Memory B cell (primary cell): ENCODE data around the gene SLCO2A1.

Experiments used
- ATAC-seq: fragments of 150-1000 bp; cut with Tn5 transposase; 2 replicates; pipeline ENCODE4 v1.10.0; 2021; ENCODE audit warnings: low read depth, mild to moderate bottlenecking, moderate library complexity
- DNase-seq, 2 donors: peaks; one replicate each; pipeline ENCODE4 v3.0.0; 2022; ENCODE audit warnings: low spot score in 2 of 2
- H3K27ac Mint-ChIP-seq: one replicate; pipeline ENCODE4 v1.8.0; 2022; ENCODE audit warnings: mild to moderate bottlenecking, moderate library complexity, mixed read lengths
- H3K27me3 Mint-ChIP-seq: one replicate; pipeline ENCODE4 v1.8.0; 2022; ENCODE audit warnings: mixed read lengths
- H3K36me3 Mint-ChIP-seq: one replicate; pipeline ENCODE4 v1.8.0; 2022; ENCODE audit warnings: mild to moderate bottlenecking, mixed read lengths
- H3K4me1 Mint-ChIP-seq: one replicate; pipeline ENCODE4 v1.8.0; 2022; ENCODE audit warnings: mixed read lengths
- H3K4me3 Mint-ChIP-seq: one replicate; pipeline ENCODE4 v1.8.0; 2022; ENCODE audit warnings: mild to moderate bottlenecking, moderate library complexity, mixed read lengths
- H3K9me3 Mint-ChIP-seq: one replicate; pipeline ENCODE4 v1.8.0; 2022; ENCODE audit warnings: mixed read lengths

SLCO2A1 gene

GRCh38 chr3:133882986-133883586, 146.6 kb downstream of the SLCO2A1 start:
- Mint-ChIP-seq H3K4me1 (peaks cover 2% of the 10 kb centered on the region), H3K27ac (no peak overlapping the region), H3K36me3 (no peaks in the 10 kb centered on the region), H3K27me3 (peaks cover 22% of the 10 kb centered on the region), H3K9me3 (peaks cover 4% of the 10 kb centered on the region), H3K4me3 (no peak overlapping the region)
- ATAC-seq = no peak
- no peak for DNase-seq

- Mint-ChIP-seq H3K36me3 (no peaks in the 10 kb centered on the region), H3K4me1 (no peaks in the 10 kb centered on the region), H3K9me3 (peaks cover 8% of the 10 kb centered on the region), H3K27ac (no peak overlapping the region), H3K27me3 (peaks cover 22% of the 10 kb centered on the region), H3K4me3 (no peak overlapping the region)
- ATAC-seq = no peak
- no peak for DNase-seq
Observed at GRCh38 chr3:133881939-133882825, 147.5 kb downstream of the SLCO2A1 start.

GRCh38 chr3:133881492-133881891, 148.2 kb downstream of the SLCO2A1 start:
- Mint-ChIP-seq H3K27ac (no peak overlapping the region), H3K27me3 (peaks cover 22% of the 10 kb centered on the region), H3K4me3 (no peak overlapping the region), H3K4me1 (no peaks in the 10 kb centered on the region), H3K9me3 (peaks cover 8% of the 10 kb centered on the region), H3K36me3 (no peaks in the 10 kb centered on the region)
- DNase-seq (no peak), ATAC-seq (no peak)

GRCh38 chr3:133880886-133881455, 148.8 kb downstream of the SLCO2A1 start:
- DNase-seq (no peak), ATAC-seq (no peak)
- no peaks in the 10 kb centered on the region for H3K36me3 Mint-ChIP-seq
- peaks cover 8% of the 10 kb centered on the region for H3K9me3 Mint-ChIP-seq
- no peak overlapping the region for H3K4me3 Mint-ChIP-seq
- no peaks in the 10 kb centered on the region for H3K4me1 Mint-ChIP-seq
- H3K27me3 Mint-ChIP-seq = peaks cover 18% of the 10 kb centered on the region
- H3K27ac Mint-ChIP-seq = no peak overlapping the region

- Mint-ChIP-seq H3K36me3 (no peaks in the 10 kb centered on the region), H3K4me1 (no peaks in the 10 kb centered on the region), H3K4me3 (no peak overlapping the region), H3K9me3 (peaks cover 8% of the 10 kb centered on the region), H3K27ac (no peak overlapping the region), H3K27me3 (peaks cover 17% of the 10 kb centered on the region)
- no peak for ATAC-seq
- DNase-seq = no peak
Observed at GRCh38 chr3:133880287-133880686, 149.4 kb downstream of the SLCO2A1 start.

GRCh38 chr3:133878518-133878917, 151.2 kb downstream of the SLCO2A1 start:
- H3K36me3 Mint-ChIP-seq = no peaks in the 10 kb centered on the region
- ATAC-seq (no peak), DNase-seq (no peak)
- H3K27me3 Mint-ChIP-seq = peaks cover 9% of the 10 kb centered on the region
- H3K9me3 Mint-ChIP-seq = peaks cover 8% of the 10 kb centered on the region
- H3K27ac Mint-ChIP-seq = no peak overlapping the region
- no peaks in the 10 kb centered on the region for H3K4me1 Mint-ChIP-seq
- no peak overlapping the region for H3K4me3 Mint-ChIP-seq
